ENCODE measurements around the gene B3GNT3. TPM values are rescaled to one million over a fixed set of nuclear protein-coding genes. Genes with fewer than 3 reads are reported as not detected.
A peak's percentile ranks its signal among the peaks of the same experiment; 100 is the strongest.

B3GNT3 gene
- total RNA-seq, 1 donor, result not detected

- no peak for DNase-seq (ENCODE audit: low read depth)
- no peak overlapping the region for H3K4me3 ChIP-seq (ENCODE audit: low read depth, low read length)
- no peak for TF ChIP-seq CTCF (IDR thresholded peaks at IDR 0.05; ENCODE audit: insufficient read depth, low read length)
These were observed 53.8 kb downstream of the B3GNT3 start for GRCh38 chr19:17848595-17849292.

DNA sequence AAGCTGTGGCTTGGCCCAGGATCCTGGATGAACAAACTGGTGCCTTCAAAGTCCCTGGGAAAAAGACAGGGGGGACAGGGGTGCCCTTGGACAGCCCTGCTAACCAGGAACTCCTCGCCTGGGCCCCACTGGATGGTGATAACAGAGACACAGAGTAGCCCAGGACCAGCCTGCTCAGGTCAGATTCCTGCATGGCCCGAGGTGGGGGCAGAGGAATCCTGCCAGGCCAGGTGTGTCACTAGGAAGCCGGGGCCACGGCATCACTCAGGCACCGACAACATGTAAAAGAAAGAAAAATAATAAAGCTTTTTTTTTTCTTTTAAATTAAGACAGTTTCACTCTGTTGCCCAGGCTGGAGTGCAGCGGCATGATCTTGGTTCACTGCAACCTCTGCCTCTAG lies 59.1 kb downstream of the B3GNT3 start:
- DNase-seq (ENCODE audit: low read depth), result no peak
- no peak overlapping the region for H3K4me3 ChIP-seq (ENCODE audit: low read depth, low read length)
- TF ChIP-seq CTCF (IDR thresholded peaks at IDR 0.05; ENCODE audit: insufficient read depth, low read length), result no peak

- DNase-seq (ENCODE audit: low read depth), result peak; percentile 66
- peak; percentile 98 for TF ChIP-seq CTCF (IDR thresholded peaks at IDR 0.05; ENCODE audit: insufficient read depth, low read length)
- no peak overlapping the region for H3K4me3 ChIP-seq (ENCODE audit: low read depth, low read length)
These were observed 60.6 kb downstream of the B3GNT3 start for GRCh38 chr19:17855280-17856152.

DNA sequence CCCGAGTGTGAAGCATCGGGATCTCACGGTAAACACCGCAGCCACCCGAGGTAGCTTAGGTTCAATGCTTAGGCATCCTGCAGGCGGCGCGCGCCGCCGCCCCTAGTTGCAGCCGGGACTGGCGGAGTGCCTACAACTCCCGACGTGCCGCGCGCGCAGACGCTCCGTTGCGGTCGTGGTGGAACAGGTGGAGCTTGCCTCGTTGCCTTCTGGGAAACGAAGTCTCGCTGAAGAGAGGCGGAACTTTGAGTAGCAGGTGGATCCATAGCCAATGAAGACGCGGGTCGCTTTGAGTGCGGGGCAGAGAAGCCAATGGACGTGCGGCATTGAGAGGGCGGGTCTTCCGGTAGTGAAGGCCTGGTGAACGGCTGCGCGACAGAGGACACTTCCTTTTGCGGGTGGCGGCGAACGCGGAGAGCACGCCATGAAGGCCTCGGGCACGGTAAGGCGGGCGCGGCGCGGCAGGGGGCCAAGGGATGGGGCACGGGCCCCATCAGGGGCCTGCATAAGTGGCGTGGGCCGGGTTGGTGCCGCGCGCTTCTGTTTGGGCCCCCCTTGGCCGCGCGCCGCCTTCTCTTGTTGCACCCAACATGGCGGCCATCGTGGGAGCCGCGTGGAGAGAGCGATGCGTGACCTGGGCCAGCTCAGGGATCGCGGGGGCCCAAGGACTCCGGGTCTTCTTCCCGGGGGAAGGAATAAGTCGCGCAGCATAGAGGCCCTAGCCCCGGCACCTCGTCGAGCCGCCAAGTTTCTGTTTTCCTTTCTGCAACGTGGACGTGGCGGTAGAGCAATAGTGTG lies 64.8 kb downstream of the B3GNT3 start, which contains the start of gene RPL18A:
RPL18A (plus strand) TSS at position 378 of the 798 bp plus-strand sequence; CDS start at position 425, 47 bp downstream.
- peak; percentile 84 for TF ChIP-seq CTCF (IDR thresholded peaks at IDR 0.05; ENCODE audit: insufficient read depth, low read length)
- DNase-seq (ENCODE audit: low read depth), result peak; percentile 100
- peak within 1 kb of the TSS; percentile 95 for H3K4me3 ChIP-seq (ENCODE audit: low read depth, low read length)

DNA sequence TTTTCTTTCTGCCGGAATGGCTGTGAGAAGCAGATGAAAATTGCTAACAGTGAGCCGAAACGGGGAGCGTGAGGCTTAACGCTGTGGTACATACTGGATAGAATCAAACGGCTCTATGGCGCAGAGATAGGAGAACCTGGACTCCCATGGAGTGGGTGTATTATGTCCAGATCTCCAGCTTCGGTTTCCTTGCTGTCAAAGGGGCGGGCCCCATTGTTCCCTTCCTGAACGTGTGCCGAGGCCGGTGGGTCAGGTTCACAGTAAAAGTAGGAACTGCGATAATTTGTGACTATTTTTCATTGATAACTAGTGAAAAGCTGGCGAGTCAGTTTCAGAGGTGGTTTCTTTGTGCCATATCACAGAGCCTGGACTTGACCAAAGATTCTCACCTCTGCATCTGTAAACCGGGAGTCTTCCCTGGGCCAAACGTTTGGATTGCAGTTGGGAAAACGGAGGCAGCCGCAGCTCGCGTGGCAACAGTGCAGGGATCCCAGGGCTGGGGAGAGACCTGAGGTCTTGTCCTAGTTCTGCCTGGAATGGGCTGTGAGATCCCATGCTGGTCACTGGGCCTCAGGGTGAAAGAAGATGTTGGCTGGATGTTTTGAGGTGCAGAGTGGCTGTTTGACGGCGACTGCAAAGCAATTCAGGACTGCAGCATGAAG lies 65.5 kb downstream of the B3GNT3 start:
- no peak for TF ChIP-seq CTCF (IDR thresholded peaks at IDR 0.05; ENCODE audit: insufficient read depth, low read length)
- DNase-seq (ENCODE audit: low read depth), result no peak
- H3K4me3 ChIP-seq (ENCODE audit: low read depth, low read length), result peak overlapping the region; percentile 95

- DNase-seq (ENCODE audit: low read depth), result no peak
- H3K4me3 ChIP-seq (ENCODE audit: low read depth, low read length), result peak overlapping the region; percentile 95
- no peak for TF ChIP-seq CTCF (IDR thresholded peaks at IDR 0.05; ENCODE audit: insufficient read depth, low read length)
These were observed 66.0 kb downstream of the B3GNT3 start for GRCh38 chr19:17860993-17861360.

Data from fibroblast of the aortic adventitia (primary cell).